Measurements from ENCODE around the gene CHURC1. TPM values are rescaled to one million over a fixed set of nuclear protein-coding genes. Genes with fewer than 3 reads are reported as not detected.

The CHURC1 gene
- total and polyA plus RNA-seq, 2 donors (not counting 1 experiment from before 2014, with no cell fraction given) = 29.7 to 77.1 TPM

- Histone ChIP-seq H3K9ac (ENCODE audit: low read length) (no peak overlapping the region), H3K9me3 (ENCODE audit: control extremely low read depth in 1 of 3, control insufficient read depth in 2 of 3, insufficient read depth in 1 of 3, low read length in 2 of 3) (no peaks in the 10 kb centered on the region), H3K27me3 (replicated peaks in 1 of 4; ENCODE audit: control extremely low read depth in 1 of 4, control insufficient read depth in 3 of 4, insufficient read depth in 4 of 4, low read length in 3 of 4) (no peaks in the 10 kb centered on the region), H3K4me3 (ENCODE audit: control extremely low read depth in 1 of 5, extremely low read depth in 1 of 5, insufficient read depth in 1 of 5, low read depth in 2 of 5, low read length in 4 of 5) (no peak overlapping the region), H4K20me1 (ENCODE audit: control insufficient read depth, insufficient read depth, low read length, poor library complexity, severe bottlenecking) (peaks cover 70% of the 10 kb centered on the region), H3K79me2 (ENCODE audit: control insufficient read depth, insufficient read depth, low read length) (peaks cover 90% of the 10 kb centered on the region), H2AFZ (ENCODE audit: insufficient read depth, low read depth, low read length, poor library complexity, severe bottlenecking) (no peak overlapping the region), H3K27ac (ENCODE audit: low read length in 2 of 2) (no peak overlapping the region), H3K4me1 (ENCODE audit: control insufficient read depth in 2 of 2, insufficient read depth in 2 of 2, low read length in 2 of 2) (peaks cover 17 to 24% of the 10 kb centered on the region in 2 donors), H3K4me2 (replicated peaks; ENCODE audit: low read depth, low read length, poor library complexity, severe bottlenecking) (no peak overlapping the region), H3K36me3 (replicated peaks in 1 of 2; ENCODE audit: control extremely low read depth in 1 of 2, control insufficient read depth in 1 of 2, extremely low read depth in 1 of 2, insufficient read depth in 2 of 2, low read length in 1 of 2) (peaks cover 3 to 7% of the 10 kb centered on the region in 2 experiments)
- ChIA-PET CTCF (no interaction called here), POLR2A (no interaction called here)
- TF ChIP-seq CTCF (IDR thresholded peaks at IDR 0.05) (no peak), EZH2 (IDR thresholded peaks at IDR 0.05; ENCODE audit: borderline replicate concordance, insufficient read depth, low read depth, low read length, poor library complexity, severe bottlenecking) (no peak)
- Mint-ChIP-seq H3K27me3 (no peaks in the 10 kb centered on the region), H3K9me3 (ENCODE audit: insufficient read depth) (no peaks in the 10 kb centered on the region), H3K4me3 (no peak overlapping the region), H3K4me1 (peaks cover 57% of the 10 kb centered on the region), H3K27ac (no peak overlapping the region)
- no CpG with 5 or more reads among the region's 4 CpGs for WGBS (ENCODE audit: insufficient coverage)
- ATAC-seq (ENCODE audit: low read depth) = no peak
- intact Hi-C loops (cut with micrococcal nuclease) = loop anchor here (10.0 kb wide), 1 partner anchor 1373 kb away; the partner anchor contains the start of gene PPP2R5E
- DNase-seq = no peak
Observed at GRCh38 chr14:64918216-64918615, 4.0 kb downstream of the CHURC1 start.

DNA sequence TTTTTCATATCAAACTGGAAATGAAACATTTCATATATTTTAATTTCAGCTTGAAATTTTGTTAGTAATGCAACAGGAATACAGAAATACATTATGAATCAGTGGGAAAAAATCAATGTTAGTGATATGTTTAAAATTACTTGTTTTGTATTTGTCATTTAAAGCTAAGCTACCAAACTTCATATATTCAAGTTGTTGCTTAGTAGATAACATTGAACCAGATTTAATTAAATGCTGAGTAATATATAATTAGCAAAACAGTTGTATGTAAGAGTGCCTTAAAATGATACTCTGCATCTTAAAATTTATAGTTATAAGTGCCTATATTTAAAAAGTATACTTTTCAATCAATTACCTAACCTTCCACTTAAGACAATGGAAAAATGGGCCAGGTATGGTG is 5.0 kb downstream of the CHURC1 start:
- peaks cover 85% of the 10 kb centered on the region for H3K79me2 ChIP-seq (ENCODE audit: control insufficient read depth, insufficient read depth, low read length)
- H3K4me1 Mint-ChIP-seq = peaks cover 55% of the 10 kb centered on the region

More for the DNA sequence above, 5.0 kb downstream of the CHURC1 start:
- Histone ChIP-seq H4K20me1 (ENCODE audit: control insufficient read depth, insufficient read depth, low read length, poor library complexity, severe bottlenecking) (peaks cover 70% of the 10 kb centered on the region), H3K4me3 (ENCODE audit: control extremely low read depth in 1 of 5, extremely low read depth in 1 of 5, insufficient read depth in 1 of 5, low read depth in 2 of 5, low read length in 4 of 5) (no peak overlapping the region), H3K36me3 (replicated peaks in 1 of 2; ENCODE audit: control extremely low read depth in 1 of 2, control insufficient read depth in 1 of 2, extremely low read depth in 1 of 2, insufficient read depth in 2 of 2, low read length in 1 of 2) (peaks cover 4 to 14% of the 10 kb centered on the region in 2 experiments), H3K9ac (ENCODE audit: low read length) (no peak overlapping the region), H3K27me3 (replicated peaks in 1 of 4; ENCODE audit: control extremely low read depth in 1 of 4, control insufficient read depth in 3 of 4, insufficient read depth in 4 of 4, low read length in 3 of 4) (no peaks in the 10 kb centered on the region), H3K27ac (ENCODE audit: low read length in 2 of 2) (no peak overlapping the region), H3K9me3 (ENCODE audit: control extremely low read depth in 1 of 3, control insufficient read depth in 2 of 3, insufficient read depth in 1 of 3, low read length in 2 of 3) (no peaks in the 10 kb centered on the region), H2AFZ (ENCODE audit: insufficient read depth, low read depth, low read length, poor library complexity, severe bottlenecking) (no peak overlapping the region), H3K4me2 (replicated peaks; ENCODE audit: low read depth, low read length, poor library complexity, severe bottlenecking) (no peak overlapping the region), H3K4me1 (ENCODE audit: control insufficient read depth in 2 of 2, insufficient read depth in 2 of 2, low read length in 2 of 2) (peaks cover 14 to 19% of the 10 kb centered on the region in 2 donors)
- ATAC-seq (ENCODE audit: low read depth) (no peak), DNase-seq (no peak)
- ChIA-PET POLR2A (no interaction called here), CTCF (no interaction called here)
- H3K4me3 Mint-ChIP-seq = no peak overlapping the region
- H3K27me3 Mint-ChIP-seq = no peaks in the 10 kb centered on the region
- intact Hi-C loops (cut with micrococcal nuclease) = loop anchor here (10.0 kb wide), 1 partner anchor 1374 kb away; the partner anchor contains the start of gene PPP2R5E
- no peaks in the 10 kb centered on the region for H3K9me3 Mint-ChIP-seq (ENCODE audit: insufficient read depth)
- no peak overlapping the region for H3K27ac Mint-ChIP-seq
- TF ChIP-seq EZH2 (IDR thresholded peaks at IDR 0.05; ENCODE audit: borderline replicate concordance, insufficient read depth, low read depth, low read length, poor library complexity, severe bottlenecking) (no peak), CTCF (IDR thresholded peaks at IDR 0.05) (no peak)

All from B cell (primary cell).